Smooth muscle cell (in vitro differentiated cells): ENCODE results near the gene SMDT1. TPM values are rescaled to one million over a fixed set of nuclear protein-coding genes. Genes with fewer than 3 reads are reported as not detected.
A peak's percentile ranks its signal among the peaks of the same experiment; 100 is the strongest.

Source experiments
- DNase-seq: peaks from one replicate; lab custom pipeline; 2025; ENCODE audit not compliant: unreplicated experiment; lab: John Stamatoyannopoulos, UW
- H2AFZ ChIP-seq: fragments of 200-600 bp; sonication (generic); 2 replicates; pipeline ENCODE4 v1.6.0; 2016; ENCODE audit warnings: antibody characterized with exemption, low read depth, mild to moderate bottlenecking
- H3F3A ChIP-seq: fragments of 200-600 bp; sonication (generic); 2 replicates; pipeline ENCODE4 v1.6.0; 2017; ENCODE audit warnings: antibody characterized with exemption, low read depth
- H3K27ac ChIP-seq: fragments of 200-600 bp; sonication (generic); 2 replicates; pipeline ENCODE4 v1.5.1; 2016; ENCODE audit warnings: low read depth, mild to moderate bottlenecking
- H3K27me3 ChIP-seq: fragments of 200-600 bp; sonication (generic); 2 replicates; pipeline ENCODE4 v1.6.1; 2016; ENCODE audit warnings: low read depth, mild to moderate bottlenecking
- H3K36me3 ChIP-seq: fragments of 200-600 bp; sonication (generic); 2 replicates; pipeline ENCODE4 v1.5.1; 2016; ENCODE audit warnings: low read depth
- H3K4me1 ChIP-seq: fragments of 200-600 bp; sonication (generic); 2 replicates; pipeline ENCODE4 v1.5.1; 2016; ENCODE audit warnings: low read depth
- H3K4me2 ChIP-seq: fragments of 200-600 bp; sonication (generic); 2 replicates; pipeline ENCODE4 v1.6.0; 2016; ENCODE audit warnings: mild to moderate bottlenecking
- H3K4me3 ChIP-seq: fragments of 200-600 bp; sonication (generic); 2 replicates; pipeline ENCODE4 v1.5.1; 2016; ENCODE audit warnings: mild to moderate bottlenecking
- H3K79me2 ChIP-seq: fragments of 200-600 bp; sonication (generic); 2 replicates; pipeline ENCODE4 v1.6.0; 2016; ENCODE audit warnings: low read depth, mild to moderate bottlenecking
- H3K9ac ChIP-seq: fragments of 200-600 bp; sonication (generic); 2 replicates; pipeline ENCODE4 v1.6.0; 2016; ENCODE audit warnings: low read depth
- H3K9me3 ChIP-seq: fragments of 200-600 bp; sonication (generic); replicated peaks from 2 replicates; pipeline ENCODE4 v1.5.1; 2016; ENCODE audit warnings: low read depth
- H4K20me1 ChIP-seq: fragments of 200-600 bp; sonication (generic); 2 replicates; pipeline ENCODE4 v1.6.0; 2016; ENCODE audit warnings: low read depth
- WGBS: methylation state at CpG from one replicate; pipeline ENCODE4 v1.1.7; 2016; ENCODE audit warnings: low lambda C conversion rate; 5-methylcytosine and 5-hydroxymethylcytosine counted together
- polyA plus RNA-seq: library from polyadenylated mRNA; unstranded; fragments of >200 nt; fragmentation: Nextera tagmentation; extraction: Ambion mirVana; gene quantifications from 2 replicates; pipeline ENCODE4 v1.2.1, GENCODE V29; 2016
- total RNA-seq: library from RNA; depleted of rRNA; stranded (reverse); fragments of >200 nt; gene quantifications from 2 replicates; pipeline ENCODE4 v1.2.3, GENCODE V29; 2014
- TF ChIP-seq, protein P1 (sequence below): fragments of 200-600 bp; sonication (generic); IDR thresholded peaks from 2 replicates; pipeline ENCODE4 v1.5.1; 2017; ENCODE audit warnings: borderline replicate concordance, mild to moderate bottlenecking, antibody characterized with exemption; ENCODE audit not compliant: insufficient read depth, poor library complexity, severe bottlenecking

Gene SMDT1
- total and polyA plus RNA-seq, 2 experiments from 2014 or later = 4.4 to 57.9 TPM

DNA sequence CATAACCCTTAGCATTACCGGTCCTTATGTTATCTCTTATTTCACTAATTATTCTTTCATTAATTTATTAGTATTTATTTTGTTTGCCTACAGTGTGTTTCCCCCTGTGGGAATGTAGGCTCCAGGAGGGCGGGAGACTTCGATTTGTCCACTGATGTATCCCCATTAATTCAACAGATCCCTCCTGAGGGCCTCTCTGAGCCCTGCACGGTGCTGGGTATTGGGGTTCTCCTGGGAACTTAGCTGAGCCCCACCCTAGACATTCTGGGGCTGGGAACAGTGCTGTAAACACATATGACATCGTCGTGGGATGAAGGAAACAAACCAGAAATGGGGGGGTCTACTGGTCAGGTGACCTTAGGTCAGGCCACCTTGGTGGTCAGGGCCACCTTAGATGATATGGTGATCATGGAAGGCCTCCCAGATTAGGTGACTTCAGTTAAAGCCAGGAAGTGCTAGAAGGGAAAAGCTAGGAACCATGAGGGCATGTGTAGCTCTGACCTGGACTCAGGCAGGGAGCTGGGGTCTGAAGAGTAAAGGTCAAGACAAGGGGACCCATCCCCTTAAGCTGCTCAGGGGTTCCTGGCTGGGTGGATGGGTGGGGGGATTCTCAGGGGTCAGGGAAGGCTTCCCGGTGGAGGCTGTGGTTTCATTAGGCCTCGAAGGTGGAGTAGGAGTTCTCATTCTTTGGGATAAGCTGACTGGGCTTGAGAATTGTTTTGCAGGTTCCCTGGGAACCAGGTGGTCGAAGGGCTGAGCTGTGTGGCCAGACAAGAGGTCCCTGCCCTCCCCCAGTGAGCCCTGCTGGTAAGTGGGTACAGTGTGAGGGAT lies 4.4 kb upstream of the SMDT1 start:
- Histone ChIP-seq H3K9ac (peak overlapping the region; percentile 82), H2AFZ (no peak overlapping the region), H3K9me3 (no peaks in the 10 kb centered on the region), H3K27ac (peak overlapping the region; percentile 77), H3K4me1 (peaks cover 16% of the 10 kb centered on the region), H3K27me3 (no peaks in the 10 kb centered on the region), H4K20me1 (no peaks in the 10 kb centered on the region), H3K79me2 (no peaks in the 10 kb centered on the region), H3K4me2 (peak overlapping the region; percentile 84), H3K4me3 (peak overlapping the region; percentile 50), H3F3A (peaks cover 6% of the 10 kb centered on the region), H3K36me3 (no peaks in the 10 kb centered on the region)
- no peak for DNase-seq
- TF ChIP-seq, protein P1, sequence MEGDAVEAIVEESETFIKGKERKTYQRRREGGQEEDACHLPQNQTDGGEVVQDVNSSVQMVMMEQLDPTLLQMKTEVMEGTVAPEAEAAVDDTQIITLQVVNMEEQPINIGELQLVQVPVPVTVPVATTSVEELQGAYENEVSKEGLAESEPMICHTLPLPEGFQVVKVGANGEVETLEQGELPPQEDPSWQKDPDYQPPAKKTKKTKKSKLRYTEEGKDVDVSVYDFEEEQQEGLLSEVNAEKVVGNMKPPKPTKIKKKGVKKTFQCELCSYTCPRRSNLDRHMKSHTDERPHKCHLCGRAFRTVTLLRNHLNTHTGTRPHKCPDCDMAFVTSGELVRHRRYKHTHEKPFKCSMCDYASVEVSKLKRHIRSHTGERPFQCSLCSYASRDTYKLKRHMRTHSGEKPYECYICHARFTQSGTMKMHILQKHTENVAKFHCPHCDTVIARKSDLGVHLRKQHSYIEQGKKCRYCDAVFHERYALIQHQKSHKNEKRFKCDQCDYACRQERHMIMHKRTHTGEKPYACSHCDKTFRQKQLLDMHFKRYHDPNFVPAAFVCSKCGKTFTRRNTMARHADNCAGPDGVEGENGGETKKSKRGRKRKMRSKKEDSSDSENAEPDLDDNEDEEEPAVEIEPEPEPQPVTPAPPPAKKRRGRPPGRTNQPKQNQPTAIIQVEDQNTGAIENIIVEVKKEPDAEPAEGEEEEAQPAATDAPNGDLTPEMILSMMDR = no peak
- WGBS = 91% methylated on average over 9 of the region's 9 CpGs

GRCh38 chr22:42076764-42077485 lies 2.6 kb upstream of the SMDT1 start:
- TF ChIP-seq, protein P1 = no peak
- H3K9ac ChIP-seq = no peak overlapping the region
- H2AFZ ChIP-seq = no peak overlapping the region
- no peaks in the 10 kb centered on the region for H4K20me1 ChIP-seq
- peaks cover 8% of the 10 kb centered on the region for H3K79me2 ChIP-seq
- no peak for DNase-seq
- peaks cover 15% of the 10 kb centered on the region for H3F3A ChIP-seq
- H3K4me1 ChIP-seq = peaks cover 12% of the 10 kb centered on the region
- H3K27me3 ChIP-seq = no peaks in the 10 kb centered on the region
- no peak overlapping the region for H3K4me3 ChIP-seq
- H3K9me3 ChIP-seq = no peaks in the 10 kb centered on the region
- no peak overlapping the region for H3K4me2 ChIP-seq
- WGBS = 95% methylated on average over 20 of the region's 20 CpGs
- H3K27ac ChIP-seq = no peak overlapping the region
- H3K36me3 ChIP-seq = no peaks in the 10 kb centered on the region

- no peak overlapping the region for H3K4me3 ChIP-seq
- 98% methylated on average over 21 of the region's 21 CpGs for WGBS
- peaks cover 15% of the 10 kb centered on the region for H3K79me2 ChIP-seq
- no peaks in the 10 kb centered on the region for H3K9me3 ChIP-seq
- H3K4me1 ChIP-seq = peaks cover 12% of the 10 kb centered on the region
- no peak overlapping the region for H2AFZ ChIP-seq
- H3K27me3 ChIP-seq = no peaks in the 10 kb centered on the region
- H3F3A ChIP-seq = peaks cover 15% of the 10 kb centered on the region
- H3K27ac ChIP-seq = peak overlapping the region; percentile 98
- no peak for DNase-seq
- no peaks in the 10 kb centered on the region for H3K36me3 ChIP-seq
- H4K20me1 ChIP-seq = no peaks in the 10 kb centered on the region
- TF ChIP-seq, protein P1 = no peak
- H3K4me2 ChIP-seq = no peak overlapping the region
- H3K9ac ChIP-seq = no peak overlapping the region
These were observed 1.9 kb upstream of the SMDT1 start for GRCh38 chr22:42077486-42078125.
